22Rv1 (cell line): ENCODE measurements around the gene GATAD2A.

Experiments
- H3K27ac ChIP-seq: fragments of 450-650 bp; 2 replicates; pipeline ENCODE4 v1.5.1; 2017
- ZFX ChIP-seq: fragments of 450-650 bp; IDR thresholded peaks from 2 replicates; pipeline ENCODE4 v1.6.1; 2017; ENCODE audit warnings: antibody characterized with exemption, borderline replicate concordance
- TF ChIP-seq, protein P1 (sequence below): fragments of 450-650 bp; IDR thresholded peaks from 2 replicates; pipeline ENCODE4 v1.5.1; 2017; ENCODE audit warnings: mild to moderate bottlenecking

Gene GATAD2A

DNA sequence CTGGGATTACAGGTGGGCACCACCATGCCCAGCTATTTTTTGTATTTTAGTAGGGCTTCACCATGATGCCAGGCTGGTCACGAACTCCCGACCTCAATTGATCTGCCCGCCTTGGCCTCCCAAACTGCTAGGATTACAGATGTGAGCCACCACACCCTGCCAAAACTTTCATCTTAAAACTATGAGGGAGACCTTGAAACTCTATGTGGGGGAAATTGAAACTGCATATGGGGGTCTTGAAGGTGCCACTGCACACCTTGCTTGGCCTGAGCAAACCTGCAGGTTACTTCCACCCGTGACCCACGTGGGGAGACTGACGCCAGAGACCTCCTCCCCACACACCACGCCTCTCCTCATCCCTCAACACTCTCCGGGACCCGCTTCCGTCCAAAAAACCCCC is 148.2 kb downstream of the GATAD2A start:
- no peak for TF ChIP-seq ZFX
- TF ChIP-seq, protein P1, sequence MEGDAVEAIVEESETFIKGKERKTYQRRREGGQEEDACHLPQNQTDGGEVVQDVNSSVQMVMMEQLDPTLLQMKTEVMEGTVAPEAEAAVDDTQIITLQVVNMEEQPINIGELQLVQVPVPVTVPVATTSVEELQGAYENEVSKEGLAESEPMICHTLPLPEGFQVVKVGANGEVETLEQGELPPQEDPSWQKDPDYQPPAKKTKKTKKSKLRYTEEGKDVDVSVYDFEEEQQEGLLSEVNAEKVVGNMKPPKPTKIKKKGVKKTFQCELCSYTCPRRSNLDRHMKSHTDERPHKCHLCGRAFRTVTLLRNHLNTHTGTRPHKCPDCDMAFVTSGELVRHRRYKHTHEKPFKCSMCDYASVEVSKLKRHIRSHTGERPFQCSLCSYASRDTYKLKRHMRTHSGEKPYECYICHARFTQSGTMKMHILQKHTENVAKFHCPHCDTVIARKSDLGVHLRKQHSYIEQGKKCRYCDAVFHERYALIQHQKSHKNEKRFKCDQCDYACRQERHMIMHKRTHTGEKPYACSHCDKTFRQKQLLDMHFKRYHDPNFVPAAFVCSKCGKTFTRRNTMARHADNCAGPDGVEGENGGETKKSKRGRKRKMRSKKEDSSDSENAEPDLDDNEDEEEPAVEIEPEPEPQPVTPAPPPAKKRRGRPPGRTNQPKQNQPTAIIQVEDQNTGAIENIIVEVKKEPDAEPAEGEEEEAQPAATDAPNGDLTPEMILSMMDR = no peak
- no peak overlapping the region for H3K27ac ChIP-seq

DNA sequence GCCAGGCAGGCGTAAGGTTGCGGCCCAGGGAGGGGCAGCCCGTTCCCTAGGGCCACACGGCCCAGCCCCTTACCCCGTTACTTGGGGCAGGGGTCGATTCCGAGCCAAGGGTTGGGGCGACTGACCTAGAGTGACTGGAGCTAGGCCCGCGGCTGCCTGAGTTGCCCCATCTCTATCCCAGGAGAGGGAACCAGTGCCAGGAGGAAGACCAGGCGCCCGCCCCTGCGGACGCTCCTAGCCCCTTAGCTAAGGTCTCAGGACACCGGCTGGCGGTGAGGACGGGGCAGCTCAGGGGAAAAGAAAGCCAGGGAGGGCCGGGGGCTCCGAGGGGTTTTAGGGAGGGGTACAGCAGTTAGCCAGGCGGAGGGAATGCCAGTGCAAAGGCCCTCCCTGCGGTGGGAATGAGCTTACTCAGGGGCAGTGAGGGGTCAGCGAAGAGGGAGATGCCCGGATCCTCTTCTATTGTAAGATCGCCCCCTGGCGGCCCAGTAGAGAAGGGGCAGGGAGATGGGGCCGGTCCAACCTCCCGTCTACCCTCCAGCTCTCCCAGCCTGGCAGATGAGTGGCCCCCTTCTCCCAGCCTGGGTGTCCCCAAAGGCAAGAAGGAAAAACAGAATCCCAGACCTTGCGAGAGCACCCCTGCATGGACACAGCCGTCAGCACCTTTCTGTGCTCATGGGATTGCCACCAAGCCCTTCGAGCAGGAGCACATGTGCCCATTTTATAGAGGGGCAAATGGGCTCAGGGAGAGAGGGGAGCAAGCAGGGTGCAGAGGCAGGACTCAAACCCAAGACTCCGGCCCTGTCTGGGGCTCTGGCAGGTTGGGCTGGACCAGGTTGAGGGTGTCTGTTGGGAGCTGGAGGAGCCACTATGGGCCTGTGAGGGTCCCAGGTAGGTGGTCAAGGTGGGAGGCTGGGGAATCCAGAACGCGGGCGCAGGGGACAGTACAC is 148.9 kb downstream of the GATAD2A start:
- TF ChIP-seq, protein P1 = peak; percentile 88
- no peak for TF ChIP-seq ZFX
- H3K27ac ChIP-seq = no peak overlapping the region

DNA sequence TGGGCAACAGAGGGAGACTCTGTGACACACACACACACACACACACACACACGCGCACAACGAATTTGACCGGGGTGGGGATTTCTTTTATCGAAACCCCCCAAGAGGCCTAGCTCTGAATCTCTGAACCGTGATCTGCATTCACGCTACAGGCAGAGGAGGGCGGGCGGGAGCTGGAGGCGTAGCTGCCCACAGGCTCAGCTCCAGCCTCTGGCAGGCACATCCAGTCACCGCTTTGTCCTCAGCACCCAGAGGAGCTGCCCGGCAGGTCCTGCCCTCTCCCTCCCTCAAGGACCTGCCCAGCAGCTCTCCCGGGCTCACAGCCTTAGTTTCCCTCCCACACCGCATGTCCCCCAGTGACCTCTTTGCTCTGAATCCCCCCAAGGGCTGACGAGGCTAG is 152.6 kb downstream of the GATAD2A start:
- TF ChIP-seq, protein P1 = no peak
- TF ChIP-seq ZFX = no peak
- H3K27ac ChIP-seq = no peak overlapping the region
